ENCODE data around the gene HS3ST4. TPM values are rescaled to one million over a fixed set of nuclear protein-coding genes. Genes with fewer than 3 reads are reported as not detected.

The HS3ST4 gene
- polyA plus RNA-seq (2011; rRNA removed) (not detected in 2 replicates), polyA minus RNA-seq (2011; rRNA and poly(A)+ RNA removed) (not detected in 2 replicates)

DNA sequence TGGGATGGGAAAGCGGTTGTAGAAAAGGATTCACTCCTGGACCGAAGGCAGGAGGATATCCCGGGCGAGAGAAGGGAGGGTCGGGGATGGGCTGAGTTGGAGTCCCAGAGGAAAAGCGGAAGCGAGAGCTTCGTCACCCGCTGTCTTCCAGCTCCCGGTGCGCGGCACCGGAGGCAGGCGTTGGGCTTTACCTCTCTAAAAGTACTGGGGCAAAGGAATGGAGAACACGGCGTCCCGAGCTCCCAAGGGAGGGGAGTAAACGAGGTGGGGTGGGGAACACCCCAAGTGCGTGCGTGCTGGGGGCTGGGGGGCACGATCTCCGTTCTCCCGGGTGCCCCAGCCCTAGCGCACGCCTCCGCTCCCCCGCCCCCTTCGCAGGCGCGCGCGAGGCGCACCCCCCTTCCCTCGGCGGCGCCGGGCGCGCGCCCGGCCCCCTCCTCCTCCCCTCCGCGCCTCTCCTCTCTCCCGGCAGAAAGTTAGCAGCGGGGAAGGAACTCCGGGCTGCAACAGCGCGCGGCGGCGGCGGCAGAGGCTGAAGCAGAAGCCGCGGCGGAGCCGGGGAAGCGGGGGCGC lies at the start of gene HS3ST4:
Gene HS3ST4, plus strand, starts transcription at position 441 of the 573 bp plus-strand sequence.
- DNase-seq (ENCODE audit: low read depth), result no peak
- no peaks in the 10 kb centered on the region for H3K36me3 ChIP-seq (ENCODE audit: control insufficient read depth, insufficient read depth, low read length)
- H3K4me3 ChIP-seq (ENCODE audit: low read depth, low read length), result no peak within 1 kb of the TSS
- peaks cover 22% of the 10 kb centered on the region for H3K27me3 ChIP-seq (ENCODE audit: control insufficient read depth, insufficient read depth, low read length)
- POLR2A ChIA-PET, result no interaction called here
- CTCF ChIA-PET, result no interaction called here
- TF ChIP-seq, protein P1, sequence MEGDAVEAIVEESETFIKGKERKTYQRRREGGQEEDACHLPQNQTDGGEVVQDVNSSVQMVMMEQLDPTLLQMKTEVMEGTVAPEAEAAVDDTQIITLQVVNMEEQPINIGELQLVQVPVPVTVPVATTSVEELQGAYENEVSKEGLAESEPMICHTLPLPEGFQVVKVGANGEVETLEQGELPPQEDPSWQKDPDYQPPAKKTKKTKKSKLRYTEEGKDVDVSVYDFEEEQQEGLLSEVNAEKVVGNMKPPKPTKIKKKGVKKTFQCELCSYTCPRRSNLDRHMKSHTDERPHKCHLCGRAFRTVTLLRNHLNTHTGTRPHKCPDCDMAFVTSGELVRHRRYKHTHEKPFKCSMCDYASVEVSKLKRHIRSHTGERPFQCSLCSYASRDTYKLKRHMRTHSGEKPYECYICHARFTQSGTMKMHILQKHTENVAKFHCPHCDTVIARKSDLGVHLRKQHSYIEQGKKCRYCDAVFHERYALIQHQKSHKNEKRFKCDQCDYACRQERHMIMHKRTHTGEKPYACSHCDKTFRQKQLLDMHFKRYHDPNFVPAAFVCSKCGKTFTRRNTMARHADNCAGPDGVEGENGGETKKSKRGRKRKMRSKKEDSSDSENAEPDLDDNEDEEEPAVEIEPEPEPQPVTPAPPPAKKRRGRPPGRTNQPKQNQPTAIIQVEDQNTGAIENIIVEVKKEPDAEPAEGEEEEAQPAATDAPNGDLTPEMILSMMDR (IDR thresholded peaks at IDR 0.05; ENCODE audit: insufficient read depth, low read depth, low read length), result no peak

DNA sequence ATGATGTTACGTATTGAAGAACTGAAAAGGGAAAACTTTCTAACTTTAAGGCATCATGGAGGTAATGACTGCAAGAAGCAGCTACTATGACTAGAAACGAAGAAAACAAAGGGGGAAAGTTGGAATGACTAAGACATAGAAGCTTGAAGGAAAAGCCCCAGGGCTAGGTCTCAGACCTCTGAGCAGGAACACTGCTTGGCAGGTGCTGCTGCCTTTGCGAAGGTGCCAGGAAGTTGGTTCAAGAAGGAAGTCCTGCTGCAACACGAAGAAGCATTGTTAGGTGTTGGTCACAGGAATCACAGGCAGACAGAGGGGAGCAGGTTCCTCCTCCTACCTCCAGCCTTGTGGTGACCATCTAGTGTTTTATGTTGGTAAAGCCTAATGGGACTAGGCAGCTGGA lies 48.1 kb upstream of the HS3ST4 start:
- ChIA-PET CTCF (no interaction called here), POLR2A (no interaction called here)
- no peaks in the 10 kb centered on the region for H3K27me3 ChIP-seq (ENCODE audit: control insufficient read depth, insufficient read depth, low read length)
- no peak overlapping the region for H3K4me3 ChIP-seq (ENCODE audit: low read depth, low read length)
- DNase-seq (ENCODE audit: low read depth), result no peak
- TF ChIP-seq, protein P1 (IDR thresholded peaks at IDR 0.05; ENCODE audit: insufficient read depth, low read depth, low read length), result no peak
- H3K36me3 ChIP-seq (ENCODE audit: control insufficient read depth, insufficient read depth, low read length), result no peaks in the 10 kb centered on the region

DNA sequence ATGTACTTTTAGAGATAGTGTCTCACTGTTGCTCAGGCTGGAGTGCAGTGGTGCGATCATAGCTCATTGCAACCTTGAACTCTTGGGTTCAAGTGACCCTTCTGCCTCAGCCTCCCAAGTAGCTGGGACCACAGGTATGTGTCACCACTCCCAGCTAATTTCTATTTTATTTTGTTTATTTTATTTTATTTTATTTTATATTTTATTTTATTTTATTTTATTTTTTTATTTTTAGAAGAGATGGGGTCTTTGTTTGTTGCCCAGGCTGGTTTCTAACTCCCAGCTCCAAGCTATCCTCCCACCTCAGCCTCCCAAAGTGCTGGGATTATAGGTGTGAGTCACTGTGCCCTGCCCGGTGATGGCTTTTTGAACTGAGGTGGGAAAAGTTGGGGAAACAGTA lies 35.1 kb upstream of the HS3ST4 start:
- no peak for DNase-seq (ENCODE audit: low read depth)
- TF ChIP-seq, protein P1 (IDR thresholded peaks at IDR 0.05; ENCODE audit: insufficient read depth, low read depth, low read length), result no peak
- CTCF ChIA-PET, result no interaction called here
- no peaks in the 10 kb centered on the region for H3K27me3 ChIP-seq (ENCODE audit: control insufficient read depth, insufficient read depth, low read length)
- no peaks in the 10 kb centered on the region for H3K36me3 ChIP-seq (ENCODE audit: control insufficient read depth, insufficient read depth, low read length)
- POLR2A ChIA-PET, result no interaction called here
- H3K4me3 ChIP-seq (ENCODE audit: low read depth, low read length), result no peak overlapping the region

DNA sequence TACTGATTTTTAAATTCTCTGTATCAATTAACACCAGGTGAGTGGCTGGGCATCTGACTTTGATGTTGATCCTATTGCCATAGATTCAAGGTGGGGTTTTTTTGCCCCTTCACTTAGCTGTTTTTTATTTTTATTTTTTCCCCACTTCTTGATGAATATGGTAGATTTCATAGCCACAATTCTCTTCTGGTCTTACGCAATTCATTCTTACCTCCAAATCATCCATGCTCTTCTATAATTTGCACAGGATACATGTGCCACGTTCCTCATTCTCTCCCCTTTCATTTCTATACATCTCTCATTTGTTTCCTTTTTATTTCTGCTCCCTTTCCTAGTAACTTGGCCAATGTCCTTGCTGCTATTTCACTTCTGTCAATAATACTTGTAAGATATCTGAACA lies 14.9 kb upstream of the HS3ST4 start:
- CTCF ChIA-PET, result interaction anchor here (0.7 kb wide), 1 partner anchor 1428 kb away, joined by 3 read pairs; no protein-coding TSS in a partner anchor
- DNase-seq (ENCODE audit: low read depth), result no peak
- Histone ChIP-seq H3K27me3 (ENCODE audit: control insufficient read depth, insufficient read depth, low read length) (no peaks in the 10 kb centered on the region), H3K36me3 (ENCODE audit: control insufficient read depth, insufficient read depth, low read length) (no peaks in the 10 kb centered on the region), H3K4me3 (ENCODE audit: low read depth, low read length) (no peak overlapping the region)
- POLR2A ChIA-PET, result no interaction called here
- TF ChIP-seq, protein P1 (IDR thresholded peaks at IDR 0.05; ENCODE audit: insufficient read depth, low read depth, low read length), result no peak

DNA sequence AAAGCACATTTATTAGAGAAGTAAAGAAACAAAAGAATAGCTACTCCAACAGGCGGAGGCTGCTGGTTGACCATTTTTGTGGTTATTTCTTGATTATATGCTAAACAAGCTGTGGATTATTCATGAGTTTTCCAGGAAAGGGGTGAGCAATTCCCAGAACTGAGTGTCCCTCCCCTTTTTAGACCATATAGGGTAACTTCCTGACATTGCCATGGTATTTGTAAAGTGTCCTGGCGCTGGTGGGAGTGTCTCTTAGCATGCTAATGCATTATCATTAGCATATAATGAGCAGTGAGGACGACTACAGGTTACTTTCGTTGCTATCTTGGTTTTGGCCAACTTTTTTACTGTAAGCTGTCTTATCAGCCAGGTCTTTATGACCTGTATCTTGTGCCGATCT lies 12.2 kb upstream of the HS3ST4 start:
- TF ChIP-seq, protein P1 (IDR thresholded peaks at IDR 0.05; ENCODE audit: insufficient read depth, low read depth, low read length), result no peak
- no peak overlapping the region for H3K4me3 ChIP-seq (ENCODE audit: low read depth, low read length)
- CTCF ChIA-PET, result no interaction called here
- POLR2A ChIA-PET, result no interaction called here
- no peak for DNase-seq (ENCODE audit: low read depth)
- H3K27me3 ChIP-seq (ENCODE audit: control insufficient read depth, insufficient read depth, low read length), result no peaks in the 10 kb centered on the region
- no peaks in the 10 kb centered on the region for H3K36me3 ChIP-seq (ENCODE audit: control insufficient read depth, insufficient read depth, low read length)

All from BJ (cell line).